ENCODE results near the gene HSPB7.
"Not testable (repeated sequence)": the region's sequence is repeated elsewhere in the genome, so short reads cannot be mapped to it uniquely, and the experiment has no call there.

Gene HSPB7

DNA sequence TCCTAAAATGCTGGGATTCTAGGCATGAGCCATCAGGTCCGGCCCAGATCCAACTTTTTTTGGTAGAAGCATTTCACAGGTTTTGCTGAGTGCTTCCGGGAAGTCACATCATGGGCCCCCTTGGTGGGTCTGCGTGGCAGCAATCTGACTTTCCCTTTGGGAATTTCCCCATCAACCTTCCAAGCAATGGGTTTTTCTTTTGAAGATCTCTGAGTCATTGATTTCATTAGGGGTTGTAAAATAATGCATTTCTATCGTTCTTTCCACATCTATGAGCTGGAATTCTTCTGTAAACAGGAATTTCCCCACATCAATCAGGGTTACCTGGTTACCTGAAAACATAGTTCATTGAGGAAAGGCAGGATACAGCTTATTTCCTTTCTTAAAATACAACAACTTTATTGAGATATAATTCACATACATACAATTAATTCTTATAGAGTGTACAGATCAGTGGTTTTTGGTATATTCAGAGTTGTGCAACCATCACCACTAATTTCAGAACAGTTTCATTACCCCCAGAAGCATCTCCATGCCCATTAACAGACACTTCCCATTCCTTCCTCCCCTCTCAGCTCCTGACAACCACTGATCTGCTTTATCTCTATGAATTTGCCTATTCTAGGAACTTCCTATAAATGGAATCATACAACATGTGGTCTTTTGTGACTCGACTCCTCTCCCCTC lies 32.1 kb downstream of the HSPB7 start:
- DNase-seq (ENCODE audit: insufficient read length, low spot score) (no peak), FAIRE-seq (no peak)

DNA sequence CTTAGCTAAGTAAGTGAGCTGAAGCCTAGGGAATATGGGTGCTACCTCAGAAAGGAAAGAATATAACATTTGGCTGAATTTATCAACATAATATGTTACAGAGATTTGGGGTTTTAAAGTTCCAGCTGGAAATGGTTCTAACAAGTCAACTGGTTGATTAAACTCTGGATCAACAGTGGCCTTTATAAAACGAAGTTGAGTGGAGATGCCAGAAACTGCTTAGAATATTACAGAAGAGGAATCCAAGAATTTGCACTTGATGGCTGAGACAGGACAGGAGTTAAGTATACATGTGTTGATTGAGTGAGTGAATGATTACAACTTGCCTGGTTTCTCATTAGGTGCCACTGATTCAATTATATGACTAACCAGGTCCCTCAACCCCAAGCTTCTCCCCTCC lies 34.6 kb downstream of the HSPB7 start:
- DNase-seq (ENCODE audit: insufficient read length, low spot score) (no peak), FAIRE-seq (no peak)

DNA sequence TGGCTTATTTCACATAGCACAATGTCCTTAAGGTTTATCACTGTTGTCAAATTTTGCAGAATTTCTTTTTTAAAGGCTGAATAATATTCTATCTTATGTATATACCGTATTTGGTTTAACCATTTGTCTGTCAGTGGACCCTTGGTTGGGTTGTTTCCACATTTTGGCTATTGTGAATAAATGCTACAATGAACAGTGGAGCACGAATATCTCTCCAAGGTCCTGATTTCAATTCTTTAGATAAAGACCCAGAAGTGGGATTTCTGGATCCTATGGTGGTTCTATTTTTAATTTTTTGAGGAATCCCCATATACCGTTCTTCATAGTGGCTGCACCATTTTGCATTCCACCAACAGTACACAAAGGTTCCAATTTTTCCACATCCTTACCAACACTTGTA lies 36.2 kb downstream of the HSPB7 start:
- DNase-seq (ENCODE audit: insufficient read length, low spot score) (no peak), FAIRE-seq (no peak)

DNA sequence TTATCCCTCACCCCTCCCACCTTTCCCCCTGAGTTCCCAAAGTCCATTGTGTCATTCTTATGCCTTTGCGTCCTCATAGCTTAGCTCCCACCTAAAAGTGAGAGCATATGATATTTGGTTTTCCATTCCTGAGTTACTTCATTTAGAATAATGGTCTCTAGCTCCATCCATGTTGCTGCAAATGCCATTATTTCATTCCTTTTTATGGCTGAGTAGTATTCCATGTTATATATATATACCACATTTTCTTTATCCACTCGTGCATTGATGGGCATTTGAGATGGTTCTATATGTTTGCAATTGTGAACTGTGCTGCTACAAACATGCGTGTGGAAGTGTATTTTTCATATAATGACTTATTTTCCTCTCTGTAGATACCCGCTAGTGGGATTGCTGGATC lies 39.9 kb downstream of the HSPB7 start:
- FAIRE-seq; DNase-seq (ENCODE audit: insufficient read length, low spot score): not testable (repeated sequence)

DNA sequence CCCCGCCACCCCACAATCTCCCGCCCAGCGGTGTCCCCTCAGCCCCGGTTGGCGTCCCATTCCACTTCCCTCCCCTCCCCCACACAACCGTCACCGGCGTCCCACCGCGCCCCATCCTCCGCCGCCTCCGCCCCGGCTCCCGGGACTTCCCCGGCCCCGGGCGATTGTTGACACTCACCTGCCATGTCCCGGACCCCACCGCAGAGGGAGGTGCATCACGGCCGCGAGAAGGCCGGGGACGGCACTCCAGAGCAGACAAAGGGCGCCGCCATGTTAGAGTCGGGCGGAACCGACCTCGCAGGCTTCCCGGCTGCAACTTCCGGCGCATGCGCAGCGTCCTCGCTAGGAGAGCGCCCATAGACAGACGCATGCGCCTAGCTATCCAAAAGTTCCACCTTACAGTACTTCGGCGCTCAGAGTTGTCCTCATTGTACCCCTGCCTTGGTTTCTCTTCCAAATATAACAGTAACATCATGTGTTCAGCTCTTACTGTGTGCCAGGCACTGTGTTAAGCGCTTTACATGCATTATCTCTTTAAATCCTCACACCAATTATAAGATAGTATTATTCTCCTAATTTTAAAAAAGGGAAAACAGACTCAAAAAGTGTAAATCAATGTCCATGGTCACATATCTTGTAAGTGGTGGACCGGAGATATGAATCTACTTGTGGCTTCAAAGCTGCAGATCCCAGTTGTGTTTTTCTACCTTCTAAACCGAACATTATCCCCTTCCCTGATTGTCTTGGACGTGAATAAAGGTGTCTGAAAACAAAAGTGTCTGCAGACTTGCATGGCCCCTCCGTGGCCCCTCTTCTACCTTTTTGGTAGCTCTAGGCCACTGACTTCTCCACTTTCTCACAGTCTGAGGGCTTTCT lies 41.8 kb downstream of the HSPB7 start, which contains the start of gene ZBTB17:
Gene ZBTB17 (minus strand): TSS at position 297 of the 876 bp plus-strand sequence. CDS start 27,606 bp downstream, outside the sequence.
- peak; percentile 92 for DNase-seq (ENCODE audit: insufficient read length, low spot score)
- peak; percentile 85 for FAIRE-seq

DNA sequence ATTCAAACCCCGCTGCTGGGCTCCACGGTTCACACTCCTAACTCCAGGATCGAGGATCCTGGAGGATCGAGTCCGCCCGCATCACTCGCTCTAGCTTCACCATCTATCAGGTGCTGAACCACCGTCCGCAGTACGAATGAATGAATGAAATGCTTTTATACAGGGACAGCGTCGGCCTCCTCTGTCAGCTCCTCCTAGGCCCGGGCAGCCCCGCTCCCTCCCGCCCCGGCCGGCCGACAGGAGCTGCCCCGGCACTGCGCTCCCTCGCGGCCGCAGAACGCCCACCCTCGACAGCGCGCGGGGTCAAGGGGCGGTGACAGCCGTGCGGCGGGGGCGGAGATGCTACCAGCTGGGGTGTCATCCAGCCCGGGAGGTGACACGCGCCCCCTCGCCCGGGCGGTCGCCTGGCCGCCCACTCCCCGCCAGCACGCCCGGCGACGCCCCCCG lies 42.5 kb downstream of the HSPB7 start:
- FAIRE-seq, result no peak
- DNase-seq (ENCODE audit: insufficient read length, low spot score), result peak; percentile 42

DNA sequence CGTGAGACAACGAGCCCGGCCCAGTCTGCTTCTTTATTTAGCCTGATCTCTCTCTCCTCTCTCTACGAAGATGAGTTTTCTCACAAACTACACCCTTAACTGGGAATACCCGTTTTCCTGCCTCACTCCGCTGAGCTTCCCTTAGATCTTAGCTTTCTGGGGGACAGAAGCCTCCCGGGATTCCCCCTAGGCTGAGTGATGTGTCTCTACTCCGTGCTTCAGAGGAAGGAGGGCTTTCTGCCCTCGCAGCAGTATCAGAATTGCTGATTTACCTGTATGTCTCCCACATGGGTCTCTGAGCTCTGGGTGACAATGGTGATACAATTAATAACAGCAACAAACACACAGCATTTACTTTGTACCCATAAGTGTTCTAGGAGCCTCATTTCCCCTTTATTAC lies 43.0 kb downstream of the HSPB7 start:
- DNase-seq (ENCODE audit: insufficient read length, low spot score) (no peak), FAIRE-seq (no peak)

DNA sequence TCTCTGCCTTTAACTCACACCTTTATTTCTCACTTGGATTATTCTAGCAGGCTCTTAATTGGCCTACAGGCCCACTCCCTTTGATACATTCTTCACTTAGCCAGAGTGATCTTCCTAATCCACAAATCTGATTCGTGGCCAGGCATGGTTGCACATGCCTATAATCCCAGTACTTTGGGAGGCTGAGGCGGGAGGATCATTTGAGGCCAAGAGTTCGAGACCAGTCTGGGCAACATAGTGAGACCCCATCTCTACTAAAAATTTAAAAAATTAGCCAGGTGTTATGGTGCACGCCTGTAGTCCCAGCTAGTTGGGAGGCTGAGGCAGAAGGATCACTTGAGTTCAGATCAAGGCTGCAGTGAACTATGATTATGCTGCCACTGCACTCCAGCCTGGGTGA lies 44.1 kb downstream of the HSPB7 start:
- DNase-seq (ENCODE audit: insufficient read length, low spot score) (no peak), FAIRE-seq (no peak)

DNA sequence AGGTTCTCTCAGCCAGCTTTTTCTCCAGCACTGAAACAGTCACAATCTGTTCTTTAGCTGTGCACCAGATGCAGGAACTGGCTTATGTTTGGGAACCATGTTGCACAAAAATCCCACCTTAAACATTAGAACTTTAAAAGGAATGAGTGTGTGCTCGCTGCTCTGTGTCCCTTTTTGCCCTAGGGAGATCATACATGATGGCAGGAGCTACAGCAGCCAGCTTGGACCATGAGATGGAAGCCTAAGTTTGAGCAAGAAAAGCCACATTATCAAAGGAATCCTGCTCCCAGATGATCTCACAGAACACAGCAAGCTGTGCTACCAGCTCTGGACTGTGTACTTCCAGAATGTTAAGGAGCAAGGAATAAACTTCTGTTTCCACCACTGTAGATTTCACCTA lies 45.4 kb downstream of the HSPB7 start:
- DNase-seq (ENCODE audit: insufficient read length, low spot score), result no peak
- FAIRE-seq, result no peak

DNA sequence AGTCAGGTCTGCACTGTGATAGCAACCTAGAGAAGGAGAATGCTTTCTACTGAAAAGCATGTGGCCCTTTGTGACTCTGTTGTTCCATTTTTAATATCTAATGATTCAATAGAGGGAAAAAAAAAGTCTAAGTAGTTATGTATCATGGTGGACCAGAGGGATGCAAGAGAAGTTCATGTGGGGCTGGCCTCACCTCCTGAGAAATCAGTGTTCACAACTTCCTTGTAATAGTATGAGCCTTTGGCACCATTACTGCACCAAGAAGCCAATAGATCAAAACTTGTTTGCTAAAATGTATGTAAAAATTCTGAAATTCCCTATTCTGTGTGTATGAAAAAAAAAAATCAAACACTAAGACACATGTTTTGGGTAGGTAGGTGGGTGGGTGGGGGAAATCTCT lies 46.9 kb downstream of the HSPB7 start:
- DNase-seq (ENCODE audit: insufficient read length, low spot score) (no peak), FAIRE-seq (no peak)

DNA sequence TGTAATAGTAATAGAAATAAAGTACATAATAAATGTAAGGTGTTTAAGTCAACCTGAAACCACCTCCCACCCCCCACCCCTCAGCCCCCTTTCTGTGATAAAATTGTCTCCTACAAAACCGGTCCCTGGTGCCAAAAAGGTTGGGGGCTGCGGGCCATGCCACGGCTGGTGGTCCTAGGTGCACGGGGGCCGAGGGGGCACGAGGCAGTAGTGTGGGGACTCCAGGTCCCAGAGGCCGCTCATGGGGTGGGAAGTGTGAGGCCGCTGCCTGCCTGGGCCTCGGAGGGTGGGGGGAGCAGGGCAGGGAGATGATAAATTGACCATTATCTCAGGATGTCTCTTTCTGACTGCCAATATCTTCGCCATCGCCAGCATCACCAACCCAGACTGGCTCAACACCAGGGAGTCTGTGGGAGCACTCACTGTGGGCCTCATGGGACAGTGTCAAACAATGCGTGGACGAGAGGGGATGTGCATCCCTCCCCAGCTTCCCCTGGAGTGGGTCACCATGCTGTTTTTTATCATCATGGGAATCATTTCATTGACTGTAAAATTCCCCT lies 48.4 kb downstream of the HSPB7 start:
- DNase-seq (ENCODE audit: insufficient read length, low spot score) (no peak), FAIRE-seq (no peak)

DNA sequence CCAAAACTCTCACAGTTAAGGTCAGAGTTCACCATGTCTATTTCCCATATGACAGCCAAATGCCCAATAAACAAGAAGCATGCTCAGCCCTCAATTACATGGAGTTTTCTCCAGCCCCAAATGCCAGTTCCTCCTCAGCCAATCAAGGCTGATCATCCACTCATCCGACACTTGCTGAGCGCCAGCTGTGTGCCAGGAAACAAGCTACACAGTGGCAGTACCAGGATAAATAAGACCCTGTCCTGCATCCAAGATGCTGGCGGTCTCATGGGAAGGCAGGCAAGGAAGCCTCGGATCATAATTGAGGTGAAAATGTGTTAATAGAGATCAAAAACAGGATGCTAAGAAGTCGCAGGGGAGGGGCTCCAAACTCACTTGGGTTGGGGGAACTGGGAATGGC lies 49.7 kb downstream of the HSPB7 start:
- no peak for DNase-seq (ENCODE audit: insufficient read length, low spot score)
- no peak for FAIRE-seq

DNA sequence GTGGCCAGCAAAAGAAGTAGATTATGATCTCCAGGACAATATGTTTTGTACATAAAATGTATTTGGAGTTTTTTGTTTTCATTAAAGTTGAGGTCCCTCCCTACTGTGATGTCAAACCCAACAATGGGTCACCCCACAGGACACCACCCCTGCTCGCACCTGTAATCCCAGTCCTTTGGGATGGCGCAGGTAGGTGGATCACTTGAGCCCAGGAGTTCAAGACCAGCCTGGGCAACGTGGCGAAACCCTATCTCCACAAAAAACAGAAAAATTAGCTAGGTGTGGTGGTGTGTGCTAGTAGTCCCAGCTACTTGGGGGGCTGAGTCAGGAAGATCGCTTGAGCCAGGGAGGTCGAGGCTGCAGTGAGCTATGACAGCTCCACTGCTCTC lies 50.9 kb downstream of the HSPB7 start:
- no peak for FAIRE-seq
- no peak for DNase-seq (ENCODE audit: insufficient read length, low spot score)

DNA sequence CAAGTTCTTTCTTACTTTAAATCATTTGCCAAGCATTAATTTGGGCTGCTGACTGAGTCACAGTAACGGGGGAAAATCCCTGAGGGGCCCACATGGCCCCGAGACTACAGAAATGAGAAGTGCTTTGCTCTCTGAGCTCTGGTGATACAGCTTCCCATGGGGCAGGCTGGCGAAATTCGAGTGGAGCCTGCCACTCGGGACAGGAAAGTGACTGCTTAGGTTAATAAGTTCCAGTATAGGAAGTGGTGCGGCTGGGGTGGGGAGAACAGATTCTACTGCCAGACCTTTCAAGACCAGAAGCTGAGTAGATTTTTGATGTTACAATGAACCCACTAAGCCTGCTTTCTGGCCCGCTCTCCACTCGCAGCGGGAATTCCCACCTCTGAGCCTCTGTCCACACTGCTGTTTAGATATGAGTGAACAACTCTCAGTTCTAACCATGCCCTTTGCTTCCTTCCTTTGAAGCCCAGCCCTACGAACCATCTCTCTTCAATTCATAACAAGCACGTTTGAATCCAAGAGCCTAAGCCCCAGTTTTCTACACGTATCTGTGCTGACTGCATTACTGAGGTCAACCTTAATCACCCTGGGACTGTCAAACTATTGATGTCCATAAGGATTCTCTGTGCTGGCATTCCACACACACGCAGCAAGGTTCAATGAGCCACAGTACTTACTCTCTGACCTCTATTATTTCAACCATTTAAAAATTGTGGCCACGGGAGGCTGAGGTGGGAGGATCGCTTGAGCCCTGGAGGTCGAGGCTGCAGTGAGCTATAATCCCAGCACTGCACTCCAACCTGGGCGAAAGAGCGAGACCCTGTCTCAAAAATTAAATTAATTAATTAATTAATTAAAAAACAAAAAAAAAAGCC lies 51.5 kb downstream of the HSPB7 start:
- no peak for DNase-seq (ENCODE audit: insufficient read length, low spot score)
- FAIRE-seq, result peak; percentile 91

DNA sequence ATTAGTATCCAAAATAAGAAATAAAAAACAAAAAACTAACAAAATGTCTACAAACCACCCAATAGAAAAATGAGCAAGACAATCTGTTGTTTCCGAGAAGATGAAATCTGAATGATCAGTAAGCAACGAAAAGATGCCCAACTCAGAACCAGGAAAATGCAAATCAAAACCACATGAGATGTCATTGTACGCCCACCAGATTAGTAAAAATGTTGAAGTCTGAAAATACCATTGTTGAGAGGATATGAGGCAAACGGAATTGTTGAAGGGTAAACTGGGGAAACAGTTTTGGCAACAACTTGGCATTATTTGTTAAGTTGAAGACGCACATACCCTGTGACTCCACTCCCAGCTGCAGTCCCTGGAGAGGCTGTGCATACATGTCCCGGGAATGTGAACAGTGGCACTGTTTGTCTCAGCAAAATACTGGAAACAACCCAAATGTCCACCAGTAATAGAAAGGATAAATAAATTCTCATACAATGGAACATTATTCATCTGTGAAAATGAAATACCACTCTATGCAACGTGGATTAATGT lies 52.5 kb downstream of the HSPB7 start:
- DNase-seq (ENCODE audit: insufficient read length, low spot score), result no peak
- peak; percentile 73 for FAIRE-seq

Data from GM19239 (cell line).